Right ventricle myocardium superior (tissue), 1 donor: ENCODE measurements around the gene EMD. TPM values are rescaled to one million over a fixed set of nuclear protein-coding genes. Genes with fewer than 3 reads are reported as not detected.

Source experiments
- ATAC-seq: fragments of 200-7000 bp; cut with Tn5 transposase; one replicate; pipeline ENCODE4 v1.9.1; 2020; ENCODE audit warnings: mild to moderate bottlenecking; ENCODE audit not compliant: poor library complexity
- DNase-seq: peaks from one replicate; pipeline ENCODE4 v3.0.0-alpha.2; 2020
- intact Hi-C: fragments of 100-400 bp; cut with DNase I; formaldehyde crosslinking; loops from one replicate; pipeline ENCODE4 v1.11.2; 2022
- total RNA-seq: library from RNA; stranded (reverse); fragmentation: NEBNext Ultra II Directional; extraction: Animal tissue kit (Norgen Biotek cat#: 25700); gene quantifications from one replicate; pipeline ENCODE4 v1.2.1, GENCODE V29; 2021
- donor health status: DM: no; HTN: yes; CAD: no; lungs with severe emphysema.

EMD gene
- total RNA-seq, 1 donor from 2014 or later = 49.2 TPM

DNA sequence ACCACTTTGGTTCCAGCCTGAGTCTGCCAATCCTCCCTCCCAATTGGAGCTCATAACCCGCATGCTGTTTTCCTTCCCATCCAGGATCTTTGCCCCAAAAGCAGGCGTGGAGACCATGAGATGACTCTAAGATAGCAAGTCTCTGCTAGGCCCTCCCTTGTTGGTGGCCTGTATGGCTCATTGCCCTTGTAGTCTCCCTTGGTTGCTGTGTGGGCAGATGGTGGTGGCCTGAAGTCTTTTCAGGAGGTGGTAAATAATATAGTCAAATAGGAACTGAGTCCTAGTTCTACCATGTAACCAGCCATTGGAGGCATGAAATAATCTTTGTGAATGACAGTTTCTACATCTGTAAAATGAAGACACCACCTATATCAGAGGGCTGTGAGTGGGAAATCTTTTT, 50.6 kb downstream of the EMD start:
- intact Hi-C loops = no loop called here
- no peak for ATAC-seq
- DNase-seq = no peak

DNA sequence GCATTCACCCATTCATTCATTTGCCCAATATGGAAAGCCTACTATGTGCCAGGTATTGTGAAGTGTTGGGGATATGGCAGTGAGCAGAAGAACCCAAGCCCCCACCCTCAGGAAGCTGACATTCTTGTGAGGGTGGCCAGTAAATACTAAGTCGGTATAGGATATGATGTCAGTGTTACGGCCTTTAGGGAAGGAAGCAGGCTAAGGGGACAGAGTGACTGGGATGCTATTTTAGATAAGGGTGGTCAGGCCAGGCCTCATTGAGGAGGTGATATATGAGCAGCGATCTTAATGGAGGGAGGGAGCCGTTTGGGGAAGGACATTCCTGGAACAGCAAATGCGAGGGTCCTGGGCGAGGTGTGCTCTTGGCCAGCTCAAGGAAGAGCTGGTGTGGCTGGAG, 51.4 kb downstream of the EMD start:
- DNase-seq (no peak), ATAC-seq (no peak)
- intact Hi-C loops = no loop called here

DNA sequence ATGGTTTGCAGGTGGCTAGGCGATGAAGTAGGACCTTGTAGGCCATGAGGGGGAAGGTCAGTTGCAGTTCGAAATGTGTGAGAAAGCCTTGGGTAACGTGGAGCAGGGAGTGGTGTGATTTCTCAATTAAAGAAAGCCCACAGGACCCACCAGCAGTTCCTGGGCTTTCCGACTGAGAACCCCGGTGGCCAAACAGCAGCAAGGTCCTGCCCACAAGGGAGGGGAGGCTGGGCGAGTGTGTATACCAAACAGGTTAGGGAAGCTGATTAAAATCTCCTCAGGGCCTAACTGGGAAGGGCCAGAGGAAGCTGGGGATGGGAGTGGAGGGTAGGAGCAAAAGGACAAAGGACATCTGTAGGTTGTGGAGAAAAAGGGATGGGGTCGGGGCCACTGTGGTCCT, 51.8 kb downstream of the EMD start:
- ATAC-seq (no peak), DNase-seq (no peak)
- intact Hi-C loops = no loop called here

Other genes starting within 250 kb of the EMD start
- gene OPN1LW, start 235.1 kb upstream of the EMD start, total RNA-seq = not detected
- gene OPN1MW, start 196.7 kb upstream of the EMD start, total RNA-seq = not detected
- not detected for gene OPN1MW2, start 159.5 kb upstream of the EMD start, total RNA-seq
- not detected for gene OPN1MW3, start 121.7 kb upstream of the EMD start, total RNA-seq
- gene TEX28, start 84.2 kb upstream of the EMD start, total RNA-seq = not detected
- 14.0 TPM for gene TKTL1, start 83.5 kb upstream of the EMD start, total RNA-seq
- gene FLNA, start 4.7 kb upstream of the EMD start, total RNA-seq = 216 TPM
- 2,020 TPM for gene RPL10, start 19.1 kb downstream of the EMD start, total RNA-seq
- gene DNASE1L1, start 30.0 kb downstream of the EMD start, total RNA-seq = 57.7 TPM
- 36.1 TPM for gene TAFAZZIN, start 32.2 kb downstream of the EMD start, total RNA-seq
- 74.8 TPM for gene ATP6AP1, start 49.4 kb downstream of the EMD start, total RNA-seq
- 70.3 TPM for gene GDI1, start 57.9 kb downstream of the EMD start, total RNA-seq
- gene FAM50A, start 64.8 kb downstream of the EMD start, total RNA-seq = 45.6 TPM
- 15.0 TPM for gene PLXNA3, start 79.0 kb downstream of the EMD start, total RNA-seq
- gene LAGE3, start 100.0 kb downstream of the EMD start, total RNA-seq = 18.0 TPM
- gene UBL4A, start 107.3 kb downstream of the EMD start, total RNA-seq = 54.7 TPM
- 11.1 TPM for gene SLC10A3, start 111.3 kb downstream of the EMD start, total RNA-seq
- gene FAM3A, start 136.9 kb downstream of the EMD start, total RNA-seq = 51.3 TPM
- 9.3 TPM for gene G6PD, start 167.6 kb downstream of the EMD start, total RNA-seq
- gene IKBKG, start 168.3 kb downstream of the EMD start, total RNA-seq = 15.6 TPM
- gene CTAG1A, start 205.8 kb downstream of the EMD start, total RNA-seq = not detected
- not detected for gene CTAG1B, start 240.0 kb downstream of the EMD start, total RNA-seq